Measurements from ENCODE around the gene CACNA1I.

The CACNA1I gene

DNA sequence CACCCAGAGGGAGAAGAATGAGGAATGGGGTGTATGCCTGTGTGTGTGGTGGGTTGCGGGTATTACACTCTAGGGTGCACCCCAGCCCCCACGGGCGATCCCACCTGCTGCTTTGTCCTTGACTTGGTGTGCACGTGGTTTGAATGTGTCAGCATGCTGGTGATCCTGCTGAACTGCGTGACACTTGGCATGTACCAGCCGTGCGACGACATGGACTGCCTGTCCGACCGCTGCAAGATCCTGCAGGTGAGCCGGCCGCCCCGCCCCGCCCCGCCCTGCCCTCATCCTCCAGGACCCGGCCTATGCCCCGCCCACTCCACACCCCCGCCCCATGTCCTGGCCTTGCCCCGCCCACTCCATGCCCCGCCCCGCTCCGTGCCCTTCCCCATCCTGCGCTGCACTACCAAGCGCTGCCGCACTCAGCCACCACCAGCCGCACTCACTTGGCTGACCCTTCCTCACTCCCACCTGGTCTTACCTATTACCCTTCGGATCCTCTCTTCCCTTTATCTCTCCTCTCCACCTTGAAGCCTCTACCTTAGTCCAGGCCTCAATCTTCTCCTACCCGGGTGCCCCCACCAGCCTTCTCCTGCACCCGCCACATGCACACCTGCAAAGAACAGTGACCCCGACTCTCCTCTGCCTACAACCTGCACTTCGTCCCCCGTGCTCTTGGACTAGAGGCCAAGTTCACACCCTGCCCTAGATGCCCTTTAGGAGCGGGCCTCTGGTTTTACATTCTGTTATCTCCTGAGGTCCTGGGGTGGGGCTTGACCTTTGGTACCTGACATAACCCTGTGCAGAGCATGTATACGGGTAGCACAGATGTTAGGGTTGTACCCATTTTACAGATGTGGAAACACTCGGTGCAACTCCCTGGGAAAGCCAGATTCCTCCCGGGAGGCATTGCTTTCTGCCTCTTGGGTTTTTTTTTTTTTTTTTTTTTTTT is 27.7 kb downstream of the CACNA1I start:
- peak; percentile 37 for DNase-seq (ENCODE audit: low read depth)

DNA sequence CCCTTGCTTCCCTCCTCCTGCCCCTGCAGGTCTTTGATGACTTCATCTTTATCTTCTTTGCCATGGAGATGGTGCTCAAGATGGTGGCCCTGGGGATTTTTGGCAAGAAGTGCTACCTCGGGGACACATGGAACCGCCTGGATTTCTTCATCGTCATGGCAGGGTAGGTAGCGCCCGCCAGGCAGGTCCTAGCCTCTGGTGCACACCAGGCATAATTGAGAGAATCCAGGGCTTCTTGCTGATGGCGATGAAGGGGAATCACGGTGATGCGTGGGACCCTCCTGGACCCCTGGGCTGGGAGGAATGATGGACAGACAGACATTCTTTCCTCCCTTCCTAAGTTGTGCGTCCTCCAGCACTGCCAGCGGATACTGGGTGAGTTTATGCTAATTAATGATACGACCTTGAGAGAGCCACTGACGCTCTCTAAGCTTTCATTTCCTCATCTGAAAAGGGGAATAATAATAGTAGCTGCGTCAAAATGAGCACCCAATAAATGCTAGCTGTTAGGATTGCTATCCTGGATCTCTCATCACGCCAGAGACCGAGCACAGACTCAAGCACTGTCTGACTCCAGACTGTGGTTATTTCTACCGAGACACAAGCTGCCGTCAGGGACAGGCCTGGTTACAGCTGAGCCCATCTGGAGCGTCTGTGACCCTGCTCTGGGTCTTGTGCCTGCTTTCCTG is 30.1 kb downstream of the CACNA1I start:
- DNase-seq (ENCODE audit: low read depth) = no peak

DNA sequence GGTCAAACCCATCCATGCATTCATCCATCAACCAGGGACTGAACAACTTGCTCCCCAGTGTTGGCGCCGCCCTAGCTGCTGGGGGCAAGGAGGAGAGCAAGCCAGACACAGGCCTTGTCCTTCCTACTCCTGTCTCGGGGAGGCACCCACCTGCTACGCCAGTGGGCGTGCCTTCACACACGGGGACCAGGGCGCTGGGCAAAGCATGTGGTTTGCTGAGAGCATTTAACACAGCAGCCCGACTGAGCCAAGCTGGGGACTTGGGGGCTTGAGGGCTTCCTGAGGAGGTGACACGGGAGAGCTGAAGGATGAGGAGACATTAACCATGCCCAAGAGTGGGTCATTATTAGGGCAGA is 30.6 kb downstream of the CACNA1I start:
- DNase-seq (ENCODE audit: low read depth) = no peak

DNA sequence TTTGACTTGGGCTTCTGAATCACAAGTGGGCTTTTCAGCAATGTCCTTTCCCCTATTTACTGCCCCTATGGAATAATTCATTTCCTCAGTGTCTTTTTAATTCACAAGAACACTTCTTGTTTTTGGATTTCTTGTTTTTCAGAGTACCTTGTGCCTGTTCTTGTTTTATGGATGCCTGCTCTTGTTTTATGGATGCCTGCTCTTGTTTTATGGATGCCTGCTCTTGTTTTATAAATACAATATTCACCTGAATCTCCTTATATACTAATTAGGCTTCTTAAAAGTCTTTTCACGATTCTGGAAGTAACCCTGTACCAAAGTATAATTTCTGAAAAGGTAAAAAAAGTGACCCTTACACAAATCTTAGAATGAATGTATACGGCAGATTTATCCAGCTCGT is 32.8 kb downstream of the CACNA1I start:
- DNase-seq (ENCODE audit: low read depth) = no peak

DNA sequence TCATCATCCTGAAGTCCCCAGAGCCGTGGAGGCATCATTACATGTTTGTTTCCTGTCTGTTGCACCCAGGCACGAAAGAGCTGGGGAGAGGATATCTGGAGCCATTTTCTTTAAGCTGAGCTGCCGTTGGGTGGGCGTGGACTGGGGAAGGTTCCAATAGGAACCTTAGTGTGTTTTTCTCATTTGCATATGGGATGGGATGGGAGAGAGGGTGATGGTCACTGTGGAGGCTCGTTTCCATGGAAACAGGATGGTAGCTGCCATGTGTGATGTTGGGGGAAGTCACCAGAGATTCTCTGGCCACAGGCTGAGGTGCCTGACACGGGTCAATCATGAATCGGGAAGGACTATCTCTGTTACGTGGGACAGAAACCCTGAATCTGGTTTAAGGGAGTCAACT is 39.7 kb downstream of the CACNA1I start:
- DNase-seq (ENCODE audit: low read depth) = no peak

DNA sequence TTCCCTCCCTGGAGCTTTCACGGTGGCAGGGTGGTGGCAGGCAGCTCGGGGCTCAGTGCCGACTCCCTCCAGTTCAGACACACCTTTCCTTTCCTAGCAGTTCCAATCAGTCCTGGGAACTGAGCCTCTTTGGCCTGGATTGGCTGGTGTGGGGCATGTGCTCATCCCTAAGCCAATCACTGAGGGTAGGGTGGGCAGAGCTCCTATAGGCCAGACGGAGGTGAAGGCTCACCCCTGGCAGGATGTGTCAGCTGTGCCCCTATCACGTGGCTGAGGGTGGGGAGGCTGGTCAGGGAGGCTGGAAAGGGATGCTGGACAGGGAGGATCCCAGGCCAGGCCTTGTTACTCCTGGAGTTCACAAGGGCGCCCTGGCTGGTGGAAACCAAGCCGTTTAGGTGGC is 40.2 kb downstream of the CACNA1I start:
- DNase-seq (ENCODE audit: low read depth) = no peak

DNA sequence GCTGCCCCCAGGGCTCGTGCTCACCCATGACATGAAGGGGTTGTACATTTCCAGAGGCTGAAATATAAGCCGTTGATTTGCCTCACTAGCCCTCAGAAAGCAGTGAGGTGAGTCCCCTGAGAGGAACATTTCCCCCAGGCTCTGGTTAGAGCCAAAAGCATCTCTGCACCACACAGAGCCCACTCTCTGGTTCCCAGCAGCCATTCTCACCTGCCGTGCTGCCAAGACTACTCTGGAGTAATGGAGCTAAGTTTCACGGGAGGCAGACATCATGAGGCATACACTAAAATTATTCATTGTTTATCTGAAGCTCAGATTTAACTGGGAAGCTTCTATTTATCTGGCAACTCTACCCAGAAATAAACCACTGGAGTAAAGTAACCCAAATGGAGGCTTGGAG is 40.8 kb downstream of the CACNA1I start:
- no peak for DNase-seq (ENCODE audit: low read depth)

DNA sequence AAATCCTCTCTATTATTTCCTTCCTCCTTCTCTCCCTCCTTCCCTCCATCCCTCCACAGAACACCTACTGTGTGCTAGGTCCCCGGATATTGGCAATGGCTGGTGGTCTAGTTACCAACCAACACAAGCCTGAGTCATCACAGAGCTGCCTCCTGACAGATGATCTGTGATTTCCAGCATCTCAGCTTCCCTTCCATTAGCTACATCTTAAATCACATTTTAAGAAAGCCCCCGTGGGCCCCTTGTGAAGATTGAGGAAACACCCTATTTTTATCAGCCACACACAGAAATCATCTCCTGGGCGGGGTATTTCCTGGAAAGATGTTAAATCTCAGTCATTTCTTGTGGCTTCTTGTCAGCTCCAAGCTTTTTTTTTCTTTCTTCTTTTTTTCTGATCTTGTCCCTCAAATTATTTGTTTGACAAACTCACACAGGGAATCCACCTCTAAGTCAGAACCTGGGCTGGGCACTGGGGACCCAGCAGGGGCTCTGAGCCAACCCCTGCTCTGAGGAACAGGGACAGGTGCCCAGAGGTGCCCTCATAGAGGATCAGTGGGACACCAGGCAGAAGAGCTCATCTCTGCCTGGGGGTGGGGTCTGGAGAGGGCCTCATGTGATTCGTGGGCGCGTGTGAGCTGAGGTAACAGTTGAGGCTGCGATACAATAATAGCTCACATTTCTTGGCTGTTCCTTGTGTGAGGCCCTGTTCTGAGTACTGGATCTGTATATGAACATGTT is 42.4 kb downstream of the CACNA1I start:
- peak; percentile 12 for DNase-seq (ENCODE audit: low read depth)

DNA sequence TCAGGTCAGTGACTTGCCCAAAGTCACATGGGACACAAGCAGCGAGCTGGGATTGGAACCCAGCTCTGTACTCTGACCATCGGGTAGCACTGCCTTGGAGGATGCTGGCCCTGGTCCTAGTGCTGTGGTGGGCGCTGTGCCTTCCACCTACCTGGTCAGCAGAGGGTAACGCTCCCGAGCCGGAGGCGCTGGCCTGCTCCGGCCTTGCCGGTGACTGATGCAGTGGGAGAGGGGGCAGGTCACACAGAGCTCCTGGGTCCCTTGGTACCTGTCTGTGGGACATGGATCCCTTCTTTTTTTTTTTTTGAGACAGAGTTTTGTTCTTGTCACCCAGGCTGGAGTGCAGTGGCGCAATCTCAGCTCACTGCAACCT is 43.0 kb downstream of the CACNA1I start:
- no peak for DNase-seq (ENCODE audit: low read depth)

DNA sequence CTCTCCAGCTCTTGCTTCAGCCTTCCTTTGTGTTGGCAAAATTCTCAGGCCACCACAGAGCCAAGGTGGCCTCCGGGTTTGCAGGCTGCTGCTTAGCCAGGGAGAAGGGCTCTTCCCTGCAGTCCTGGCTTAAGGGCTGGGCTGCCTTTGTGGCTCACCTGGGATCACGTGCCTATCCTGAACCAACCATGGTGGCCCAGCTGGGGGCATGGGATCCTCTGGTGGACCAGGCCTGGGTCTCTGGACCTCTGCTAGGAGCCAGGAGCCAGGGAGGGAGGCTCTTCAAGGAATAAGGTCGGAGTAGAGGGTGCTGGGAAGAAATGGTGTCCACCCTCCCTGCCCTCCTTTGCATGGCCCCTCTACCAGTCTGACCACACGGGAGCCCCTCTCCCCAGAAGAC is 43.9 kb downstream of the CACNA1I start:
- DNase-seq (ENCODE audit: low read depth) = no peak

DNA sequence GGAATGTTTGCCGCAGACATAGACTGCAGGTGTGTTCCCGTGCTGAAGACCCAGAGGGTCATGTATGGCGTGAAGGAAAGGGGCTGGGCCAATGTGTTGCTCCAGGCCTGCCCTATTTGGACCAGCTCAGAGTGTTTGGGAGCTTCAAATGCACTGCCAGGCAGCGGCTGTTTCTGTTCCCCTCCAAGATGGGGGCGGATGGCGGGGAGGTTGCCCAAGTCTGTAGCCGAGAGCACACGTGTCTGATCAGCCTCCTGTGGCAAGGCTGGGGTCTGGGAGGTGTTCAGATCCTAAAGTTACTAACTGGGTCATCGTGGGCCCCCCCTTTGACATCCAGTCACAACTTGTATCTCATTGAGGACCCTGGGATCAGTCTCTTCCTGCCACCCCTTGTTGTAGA is 45.5 kb downstream of the CACNA1I start:
- no peak for DNase-seq (ENCODE audit: low read depth)

DNA sequence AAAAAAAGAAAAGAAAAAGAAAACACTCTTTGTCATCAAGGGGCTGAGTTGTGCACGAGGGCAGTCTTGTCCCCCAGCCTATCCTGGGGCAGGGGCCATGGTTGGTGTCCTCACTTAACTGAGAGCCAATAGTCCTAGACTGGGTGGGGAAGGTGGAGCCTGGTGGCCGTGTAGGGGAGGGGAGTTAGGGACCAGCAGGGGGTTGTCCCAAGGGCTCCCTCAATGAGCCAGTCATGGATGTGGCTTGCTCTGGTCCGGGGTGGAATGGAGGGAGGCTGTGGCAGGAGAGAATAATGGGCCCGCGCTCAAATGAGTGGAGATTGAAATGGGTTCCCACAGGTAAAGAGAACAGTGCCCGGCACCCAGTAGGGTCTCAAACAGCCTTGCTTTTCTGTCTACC is 46.2 kb downstream of the CACNA1I start:
- no peak for DNase-seq (ENCODE audit: low read depth)

DNA sequence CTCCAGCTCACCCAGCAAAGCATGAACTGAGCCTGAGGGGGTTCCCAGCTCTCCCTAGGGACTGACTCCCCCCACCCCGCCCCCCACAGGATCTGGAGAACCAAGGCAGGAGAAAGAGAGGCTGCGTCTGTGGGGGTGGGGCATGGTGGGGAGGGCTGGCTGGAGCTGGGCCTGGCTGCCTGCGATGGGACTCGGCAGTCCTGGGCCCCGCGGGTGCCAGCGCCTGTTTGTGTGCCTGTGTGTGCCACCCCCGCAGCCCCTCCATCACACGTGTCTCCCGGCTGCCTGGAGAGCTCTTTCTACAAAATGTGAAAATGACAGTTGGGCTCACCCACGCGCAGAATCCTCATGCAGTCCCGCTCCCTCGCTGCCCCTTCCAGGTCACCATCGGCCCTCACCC is 46.8 kb downstream of the CACNA1I start:
- no peak for DNase-seq (ENCODE audit: low read depth)

DNA sequence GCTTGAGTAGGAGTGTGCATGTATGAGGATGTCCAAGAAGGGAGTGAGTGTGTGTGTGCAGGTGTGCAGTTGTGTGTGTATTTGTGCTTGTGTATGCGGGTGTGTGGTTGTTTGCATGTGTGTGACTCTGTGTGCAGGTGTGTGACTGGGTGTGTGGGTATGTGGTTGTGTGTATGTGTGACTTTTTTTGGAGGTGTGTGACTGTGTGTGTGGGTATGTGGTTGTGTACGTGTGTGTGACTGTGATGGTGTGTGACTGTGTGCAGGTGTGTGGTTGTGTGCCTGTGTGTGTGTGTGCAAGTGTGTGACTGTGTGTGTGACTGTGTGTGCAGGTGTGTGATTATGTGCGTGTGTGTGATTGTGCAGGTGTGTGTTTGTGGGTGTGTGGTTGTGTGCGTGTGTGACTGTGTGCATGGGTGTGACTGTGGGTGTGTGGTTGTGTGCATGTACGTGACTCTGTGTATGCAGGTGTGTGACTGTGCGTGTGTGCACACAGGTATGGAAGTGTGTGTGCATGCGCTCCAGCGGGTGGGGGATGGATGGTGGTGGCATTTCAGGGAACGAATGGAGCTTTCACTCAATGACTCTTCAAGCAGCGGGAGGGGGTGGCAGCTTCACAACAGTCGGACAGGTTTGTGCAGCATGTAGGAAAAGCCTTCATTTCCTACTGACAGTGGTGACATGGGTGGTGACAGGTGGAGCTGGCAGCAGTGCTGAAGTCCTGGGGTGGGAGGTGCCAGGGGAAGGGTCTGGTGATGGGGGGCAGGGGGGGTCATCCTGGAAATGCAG is 47.6 kb downstream of the CACNA1I start:
- no peak for DNase-seq (ENCODE audit: low read depth)

DNA sequence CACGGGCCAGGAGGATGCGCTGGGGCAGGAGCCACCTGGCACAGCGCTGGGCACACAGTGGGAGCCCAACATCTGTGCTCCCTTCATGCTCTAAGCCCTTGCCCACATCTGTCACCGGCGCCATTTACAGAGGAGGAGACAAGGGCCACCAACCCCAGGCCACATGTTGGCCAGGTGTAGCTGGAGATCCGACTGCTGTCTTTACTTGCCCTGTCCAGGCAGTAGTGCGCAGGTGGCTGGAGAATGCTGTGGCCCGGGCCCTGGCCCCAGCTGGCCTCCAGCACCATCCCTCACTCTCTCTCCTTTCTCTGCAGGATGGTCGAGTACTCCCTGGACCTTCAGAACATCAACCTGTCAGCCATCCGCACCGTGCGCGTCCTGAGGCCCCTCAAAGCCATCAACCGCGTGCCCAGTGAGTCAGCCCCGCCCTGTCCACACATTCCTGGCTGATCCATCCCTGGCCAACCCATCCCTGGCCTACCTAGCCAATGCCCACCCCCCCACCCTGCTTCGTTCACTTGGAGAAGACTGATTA is 48.5 kb downstream of the CACNA1I start:
- DNase-seq (ENCODE audit: low read depth) = no peak

DNA sequence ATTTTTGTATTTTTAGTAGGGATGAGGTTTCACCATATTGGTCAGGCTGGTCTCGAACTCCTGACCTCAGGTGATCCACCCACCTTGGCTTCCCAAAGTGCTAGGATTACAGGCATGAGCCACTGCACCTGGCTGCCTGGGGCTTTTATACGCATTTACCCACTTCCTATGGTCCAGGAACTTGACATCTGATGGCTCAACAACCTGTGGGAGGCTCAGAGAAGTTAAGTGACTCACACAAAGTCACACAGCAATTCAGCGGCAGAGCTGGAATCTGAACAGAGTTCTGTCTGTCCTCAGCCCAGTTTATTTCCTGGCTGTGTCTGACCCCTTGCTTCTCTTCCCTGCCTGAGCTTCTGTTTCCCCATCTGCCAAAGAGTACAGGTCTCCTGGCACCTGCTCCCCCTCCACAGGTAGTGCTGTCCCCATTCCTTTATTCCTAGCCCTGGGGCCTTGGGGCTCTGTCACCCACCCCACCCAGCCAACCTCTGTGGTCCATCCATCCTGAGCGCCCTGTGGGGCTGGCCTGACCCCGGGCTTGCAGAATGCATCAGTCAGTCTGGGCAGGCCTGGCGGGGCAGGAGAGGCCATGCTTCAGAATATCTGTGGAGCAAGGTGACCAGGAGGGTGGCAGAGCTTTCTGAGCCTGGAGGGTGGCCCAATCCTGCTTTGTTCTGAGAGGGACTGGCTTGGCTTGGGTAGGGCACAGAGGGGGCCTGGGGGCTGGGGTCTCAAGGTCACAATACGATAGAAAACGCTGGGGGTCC is 50.6 kb downstream of the CACNA1I start:
- no peak for DNase-seq (ENCODE audit: low read depth)

DNA sequence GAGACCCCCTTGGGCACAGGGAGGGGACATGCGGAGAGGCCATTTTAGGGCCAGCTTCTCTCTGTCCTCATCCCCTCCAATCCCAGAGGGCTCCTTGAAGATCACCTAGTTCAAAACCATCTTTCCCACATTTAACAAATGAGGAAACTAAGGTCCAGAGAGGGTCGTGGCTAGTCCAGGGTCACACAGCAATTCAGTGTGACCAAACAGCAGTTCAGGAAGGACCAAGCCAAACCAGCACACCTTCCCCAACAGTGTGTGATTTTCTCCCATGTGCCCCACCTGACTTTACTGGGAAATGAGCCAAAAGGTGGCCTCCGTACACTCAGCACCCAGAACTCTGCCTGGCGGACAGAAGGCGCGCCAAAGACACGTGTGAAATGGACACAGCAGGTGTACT is 51.3 kb downstream of the CACNA1I start:
- DNase-seq (ENCODE audit: low read depth) = no peak

DNA sequence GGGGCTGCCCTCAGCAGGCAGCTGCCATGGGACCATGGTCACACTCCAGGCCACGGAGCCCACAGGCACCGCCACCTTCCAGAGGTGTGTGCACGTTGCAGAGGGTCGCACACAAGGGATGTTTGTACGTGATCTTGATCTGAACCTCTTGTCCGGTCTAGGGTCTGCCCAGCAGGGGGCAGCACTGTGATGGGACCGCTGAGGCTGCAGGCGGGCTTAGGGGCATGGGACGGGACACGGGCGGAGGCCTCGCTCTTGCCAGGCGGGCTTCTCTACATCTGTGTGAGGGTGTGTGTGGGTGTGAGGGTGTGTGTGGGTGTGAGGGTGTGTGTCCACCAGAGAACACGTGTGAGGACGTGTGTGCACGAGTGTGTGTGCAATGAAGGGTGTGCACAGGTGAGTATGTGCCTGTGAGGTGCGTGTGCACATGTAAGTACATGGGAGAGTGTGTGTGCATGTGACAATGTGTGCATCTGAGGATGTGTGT is 52.4 kb downstream of the CACNA1I start:
- DNase-seq (ENCODE audit: low read depth) = peak; percentile 40

DNA sequence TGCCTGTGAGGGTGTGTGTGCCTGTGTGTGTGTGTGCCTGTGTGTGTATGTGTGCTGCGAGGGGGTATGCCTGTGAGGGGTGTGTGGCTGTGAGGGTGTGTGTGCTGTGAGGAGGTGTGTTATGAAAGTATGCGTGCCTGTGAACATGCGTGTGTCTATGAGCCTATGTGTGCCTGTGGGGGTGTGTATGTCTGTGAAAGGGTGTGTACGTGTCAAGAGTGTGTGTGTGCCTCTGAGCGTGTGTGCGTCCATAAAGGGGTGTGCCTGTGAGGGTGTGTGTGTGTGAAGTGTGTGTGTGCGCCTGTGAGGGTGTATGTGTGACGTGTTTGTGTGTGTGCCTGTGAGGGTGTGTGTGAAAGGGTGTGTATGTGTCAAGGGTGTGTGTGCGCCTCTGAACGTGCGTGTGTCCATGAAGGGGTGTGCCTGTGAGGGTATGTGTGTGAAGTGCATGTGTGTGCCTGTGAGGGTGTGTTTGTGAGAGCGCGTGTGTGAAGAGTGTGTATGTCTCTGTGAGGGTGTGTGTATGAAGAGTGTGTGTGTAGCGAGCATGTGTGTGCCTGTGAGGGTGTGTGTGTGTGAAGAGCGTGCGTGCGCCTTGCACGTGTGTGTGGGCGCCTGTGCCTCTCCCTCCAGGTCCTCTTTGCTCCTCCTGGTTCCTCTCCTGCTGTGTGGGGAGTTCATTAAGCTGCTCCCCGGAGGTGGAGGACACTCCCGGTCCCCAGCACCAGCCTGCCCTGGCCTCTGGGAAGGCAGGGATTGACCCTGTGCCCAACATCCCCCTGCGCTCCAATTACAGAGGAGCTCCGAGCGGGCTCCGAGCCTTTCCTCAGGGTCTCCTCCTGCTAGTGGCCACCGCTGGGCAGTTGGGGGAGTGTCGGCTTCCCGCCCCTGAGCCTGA is 53.3 kb downstream of the CACNA1I start:
- no peak for DNase-seq (ENCODE audit: low read depth)

DNA sequence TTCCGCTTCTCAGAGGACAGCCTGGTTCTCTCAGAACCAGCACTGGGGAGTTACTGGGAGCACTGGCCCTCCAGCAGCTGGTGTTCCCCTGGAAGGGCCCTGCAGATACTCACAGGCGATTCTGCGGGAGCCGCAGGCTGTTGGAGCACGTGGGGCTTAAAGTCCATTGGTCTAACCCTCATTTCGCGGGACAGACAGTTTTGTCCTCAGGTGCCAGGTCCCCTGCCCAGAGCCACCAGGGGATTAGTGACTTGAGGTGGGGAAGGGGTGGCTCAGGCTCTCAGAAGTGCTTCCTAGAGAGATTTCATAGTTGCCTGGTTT is 53.9 kb downstream of the CACNA1I start:
- DNase-seq (ENCODE audit: low read depth) = no peak

Data from stimulated activated CD8-positive, alpha-beta memory T cell treated with anti-CD3 and anti-CD28 coated beads, Interleukin-15, amount 100 ng/mL, for 1 hour (primary cell).